Loucy (cell line): ENCODE data around the gene PRR7.

ENCODE experiments used
- H2AFZ ChIP-seq: fragments of 200-600 bp; sonication (generic); 2 replicates; pipeline ENCODE4 v1.6.0; 2016; ENCODE audit warnings: antibody characterized with exemption, mild to moderate bottlenecking, low read length, moderate library complexity
- H3F3A ChIP-seq: fragments of 200-600 bp; 2 replicates; pipeline ENCODE4 v1.6.0; 2016; ENCODE audit warnings: antibody characterized with exemption, low read depth, mild to moderate bottlenecking
- H3K27me3 ChIP-seq: fragments of 200-600 bp; sonication (generic); 2 replicates; pipeline ENCODE4 v1.6.1; 2014; ENCODE audit warnings: low read length, mild to moderate bottlenecking; ENCODE audit not compliant: insufficient read depth, poor library complexity, severe bottlenecking
- H3K36me3 ChIP-seq: fragments of 200-600 bp; sonication (generic); 2 replicates; pipeline ENCODE4 v1.6.1; 2016; ENCODE audit warnings: low read length; ENCODE audit not compliant: insufficient read depth
- H3K4me1 ChIP-seq: fragments of 200-600 bp; sonication (generic); 2 replicates; pipeline ENCODE4 v1.5.1; 2014; ENCODE audit warnings: low read length, mild to moderate bottlenecking; ENCODE audit not compliant: insufficient read depth, poor library complexity, severe bottlenecking
- H3K4me2 ChIP-seq: fragments of 200-600 bp; sonication (generic); 2 replicates; pipeline ENCODE4 v1.6.0; 2014; ENCODE audit warnings: antibody characterized with exemption, low read length, low read depth, mild to moderate bottlenecking; ENCODE audit not compliant: poor library complexity, severe bottlenecking
- H3K4me3 ChIP-seq: fragments of 200-600 bp; sonication (generic); 2 replicates; pipeline ENCODE4 v1.5.1; 2014; ENCODE audit warnings: low read length, mild to moderate bottlenecking, mixed read lengths; ENCODE audit not compliant: poor library complexity, severe bottlenecking
- H3K79me2 ChIP-seq: fragments of 200-600 bp; sonication (generic); 2 replicates; pipeline ENCODE4 v1.6.1; 2014; ENCODE audit warnings: low read length; ENCODE audit not compliant: insufficient read depth
- H3K9ac ChIP-seq: fragments of 200-600 bp; sonication (generic); 2 replicates; pipeline ENCODE4 v1.6.0; 2014; ENCODE audit warnings: mild to moderate bottlenecking, low read depth, low read length, moderate library complexity; ENCODE audit not compliant: poor library complexity, severe bottlenecking
- H3K9me2 ChIP-seq: fragments of 200-600 bp; sonication (generic); replicated peaks from 2 replicates; pipeline ENCODE4 v1.6.1; 2016; ENCODE audit warnings: low read depth, low read length, mixed read lengths
- H3K9me3 ChIP-seq: fragments of 200-600 bp; sonication (generic); 2 replicates; pipeline ENCODE4 v1.6.1; 2014; ENCODE audit warnings: mild to moderate bottlenecking, antibody characterized with exemption, low read length, low read depth; ENCODE audit not compliant: insufficient read depth
- H4K20me1 ChIP-seq: fragments of 200-600 bp; sonication (generic); 2 replicates; pipeline ENCODE4 v1.6.0; 2014; ENCODE audit warnings: antibody characterized with exemption, low read length, mild to moderate bottlenecking; ENCODE audit not compliant: insufficient read depth, poor library complexity, severe bottlenecking
- CTCF ChIP-seq: fragments of 200-600 bp; sonication (generic); conservative IDR thresholded peaks from 2 replicates; pipeline ENCODE4 v1.5.1; 2014; ENCODE audit warnings: mild to moderate bottlenecking, antibody characterized with exemption, low read length
- EZH2phosphoT487 ChIP-seq: fragments of 200-600 bp; IDR thresholded peaks from 2 replicates; pipeline ENCODE4 v1.6.1; 2018; ENCODE audit warnings: antibody characterized with exemption, mild to moderate bottlenecking, moderate library complexity, borderline replicate concordance

PRR7 gene

DNA sequence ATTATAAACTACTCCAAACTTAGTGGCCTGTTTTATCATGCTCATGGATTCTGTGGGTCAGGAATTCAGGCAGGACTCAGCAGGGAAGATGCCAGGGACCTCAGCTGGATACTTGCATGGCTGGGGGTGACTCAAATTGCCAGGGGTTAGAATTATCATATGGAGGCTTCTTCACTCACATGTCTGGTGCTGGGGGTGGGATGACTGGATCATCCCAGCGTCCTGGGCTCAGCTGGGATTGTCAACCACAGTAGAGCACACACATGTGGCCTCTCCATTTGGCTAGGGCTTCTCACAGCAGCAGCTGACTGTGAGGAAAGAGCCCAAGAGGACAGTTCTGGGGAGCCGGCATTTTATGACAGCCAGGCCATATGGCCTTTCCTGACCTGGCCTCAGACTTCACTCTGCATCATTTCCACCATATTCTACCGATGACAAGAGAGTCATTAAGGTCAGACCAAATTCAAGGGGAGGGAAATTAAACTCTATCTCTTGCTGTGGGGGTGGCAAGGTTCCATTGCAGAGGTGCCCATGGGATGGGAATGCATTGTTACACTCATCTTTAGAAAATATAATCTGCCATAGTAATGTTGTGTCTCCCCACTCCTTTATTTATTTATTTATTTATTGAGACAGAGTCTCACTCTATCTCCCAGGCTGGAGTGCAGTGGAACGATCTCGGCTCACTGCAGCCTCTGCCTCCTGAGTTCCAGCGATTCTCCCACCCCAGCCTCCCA lies 25.4 kb upstream of the PRR7 start:
- no peak overlapping the region for H3K4me3 ChIP-seq
- no peaks in the 10 kb centered on the region for H3K9me2 ChIP-seq
- no peaks in the 10 kb centered on the region for H3K79me2 ChIP-seq

GRCh38 chr5:177423671-177424070 lies 22.9 kb upstream of the PRR7 start:
- TF ChIP-seq EZH2phosphoT487, result no peak
- TF ChIP-seq CTCF, result no peak
- no peak overlapping the region for H3K9ac ChIP-seq
- no peak overlapping the region for H3K4me2 ChIP-seq
- H3K4me3 ChIP-seq, result no peak overlapping the region
- peaks cover 8% of the 10 kb centered on the region for H4K20me1 ChIP-seq
- H3K36me3 ChIP-seq, result no peaks in the 10 kb centered on the region
- H2AFZ ChIP-seq, result no peak overlapping the region
- peaks cover 11% of the 10 kb centered on the region for H3K4me1 ChIP-seq
- no peaks in the 10 kb centered on the region for H3K9me2 ChIP-seq
- H3F3A ChIP-seq, result no peaks in the 10 kb centered on the region
- H3K9me3 ChIP-seq, result no peaks in the 10 kb centered on the region
- peaks cover 20% of the 10 kb centered on the region for H3K79me2 ChIP-seq
- no peaks in the 10 kb centered on the region for H3K27me3 ChIP-seq

More for the DNA sequence above, 25.4 kb upstream of the PRR7 start:
- Histone ChIP-seq H3K4me2 (no peak overlapping the region), H3F3A (no peaks in the 10 kb centered on the region), H3K9me3 (no peaks in the 10 kb centered on the region), H3K9ac (no peak overlapping the region), H2AFZ (no peak overlapping the region), H3K36me3 (no peaks in the 10 kb centered on the region), H3K4me1 (peaks cover 4% of the 10 kb centered on the region), H3K27me3 (no peaks in the 10 kb centered on the region), H4K20me1 (no peaks in the 10 kb centered on the region)
- TF ChIP-seq EZH2phosphoT487, result no peak
- no peak for TF ChIP-seq CTCF

GRCh38 chr5:177425196-177425800 lies 21.3 kb upstream of the PRR7 start:
- Histone ChIP-seq H3K4me2 (peak overlapping the region; percentile 70), H3K9me3 (no peaks in the 10 kb centered on the region), H3K9ac (peak overlapping the region; percentile 69), H3F3A (no peaks in the 10 kb centered on the region), H3K4me1 (peaks cover 26% of the 10 kb centered on the region), H3K27me3 (no peaks in the 10 kb centered on the region), H3K9me2 (no peaks in the 10 kb centered on the region), H3K79me2 (peaks cover 36% of the 10 kb centered on the region), H3K36me3 (no peaks in the 10 kb centered on the region), H2AFZ (no peak overlapping the region), H4K20me1 (peaks cover 19% of the 10 kb centered on the region), H3K4me3 (peak overlapping the region; percentile 79)
- TF ChIP-seq EZH2phosphoT487 (no peak), CTCF (no peak)
